HG02763 (cell line): ENCODE data around the gene DLX4.

Experiments
- ATAC-seq: cut with Tn5 transposase; IDR thresholded peaks from one replicate; pipeline ENCODE4 v1.9.1; 2021; ENCODE audit warnings: mild to moderate bottlenecking, moderate library complexity; ENCODE audit not compliant: unreplicated experiment

Gene DLX4

GRCh38 chr17:49946964-49947584 is 21.9 kb upstream of the DLX4 start:
- no peak for ATAC-seq

GRCh38 chr17:49949634-49950033 is 19.4 kb upstream of the DLX4 start:
- no peak for ATAC-seq

GRCh38 chr17:49951362-49952082 is 17.5 kb upstream of the DLX4 start:
- no peak for ATAC-seq

- ATAC-seq: no peak
Observed at GRCh38 chr17:49952209-49952911, 16.6 kb upstream of the DLX4 start.

- ATAC-seq: no peak
Observed at GRCh38 chr17:49952912-49953497, 16.0 kb upstream of the DLX4 start.

GRCh38 chr17:49955157-49955556 is 13.8 kb upstream of the DLX4 start:
- ATAC-seq: no peak

- no peak for ATAC-seq
Observed at GRCh38 chr17:49956780-49957179, 12.2 kb upstream of the DLX4 start.

GRCh38 chr17:49957350-49957749 is 11.6 kb upstream of the DLX4 start:
- no peak for ATAC-seq

- no peak for ATAC-seq
Observed at GRCh38 chr17:49958723-49959122, 10.3 kb upstream of the DLX4 start.

GRCh38 chr17:49959183-49959935 is 9.6 kb upstream of the DLX4 start:
- no peak for ATAC-seq

GRCh38 chr17:49962599-49963308 is 6.2 kb upstream of the DLX4 start:
- ATAC-seq: no peak

- ATAC-seq: no peak
Observed at GRCh38 chr17:49963309-49963625, 5.7 kb upstream of the DLX4 start.

GRCh38 chr17:49963626-49964302 is 5.2 kb upstream of the DLX4 start:
- ATAC-seq: no peak

GRCh38 chr17:49964303-49964768 is 4.7 kb upstream of the DLX4 start:
- no peak for ATAC-seq

- ATAC-seq: no peak
Observed at GRCh38 chr17:49964769-49965523, 4.0 kb upstream of the DLX4 start.

- ATAC-seq: no peak
Observed at GRCh38 chr17:49965524-49965909, 3.5 kb upstream of the DLX4 start.

GRCh38 chr17:49966767-49967166 is 2.2 kb upstream of the DLX4 start:
- ATAC-seq: no peak

- ATAC-seq: no peak
Observed at GRCh38 chr17:49967205-49967604, 1.8 kb upstream of the DLX4 start.
